Testis (tissue), 2 donors: ENCODE measurements around the gene MPZL2.

ENCODE experiments used
- CTCF ChIP-seq, 3 experiments: fragments of 450-650 bp in 2 of 3; fragments of 200-600 bp in 1 of 3; sonication (generic) in 1 of 3; IDR thresholded peaks; one replicate each; pipeline ENCODE4 v1.5.1; 2016 to 2019; ENCODE audit warnings: antibody characterized with exemption in 3 of 3, mild to moderate bottlenecking in 2 of 3, moderate library complexity in 1 of 3
- POLR2A ChIP-seq: fragments of 450-650 bp; IDR thresholded peaks from one replicate; pipeline ENCODE4 v1.6.1; 2017; ENCODE audit warnings: antibody characterized with exemption, mild to moderate bottlenecking, moderate library complexity

- no peak for TF ChIP-seq CTCF (IDR thresholded peaks at IDR 0.05)
- no peak for TF ChIP-seq POLR2A
These were observed 37.6 kb upstream of the MPZL2 start for GRCh38 chr11:118301600-118302195.
